HS-5 (cell line): ENCODE data around the gene CD44.
A peak's percentile ranks its signal among the peaks of the same experiment; 100 is the strongest.
"Not testable (repeated sequence)": the region's sequence is repeated elsewhere in the genome, so short reads cannot be mapped to it uniquely, and the experiment has no call there.

Experiments
- DNase-seq: peaks from one replicate; pipeline ENCODE4 v3.0.0-alpha.2; 2012; ENCODE audit warnings: low read depth

The CD44 gene

DNA sequence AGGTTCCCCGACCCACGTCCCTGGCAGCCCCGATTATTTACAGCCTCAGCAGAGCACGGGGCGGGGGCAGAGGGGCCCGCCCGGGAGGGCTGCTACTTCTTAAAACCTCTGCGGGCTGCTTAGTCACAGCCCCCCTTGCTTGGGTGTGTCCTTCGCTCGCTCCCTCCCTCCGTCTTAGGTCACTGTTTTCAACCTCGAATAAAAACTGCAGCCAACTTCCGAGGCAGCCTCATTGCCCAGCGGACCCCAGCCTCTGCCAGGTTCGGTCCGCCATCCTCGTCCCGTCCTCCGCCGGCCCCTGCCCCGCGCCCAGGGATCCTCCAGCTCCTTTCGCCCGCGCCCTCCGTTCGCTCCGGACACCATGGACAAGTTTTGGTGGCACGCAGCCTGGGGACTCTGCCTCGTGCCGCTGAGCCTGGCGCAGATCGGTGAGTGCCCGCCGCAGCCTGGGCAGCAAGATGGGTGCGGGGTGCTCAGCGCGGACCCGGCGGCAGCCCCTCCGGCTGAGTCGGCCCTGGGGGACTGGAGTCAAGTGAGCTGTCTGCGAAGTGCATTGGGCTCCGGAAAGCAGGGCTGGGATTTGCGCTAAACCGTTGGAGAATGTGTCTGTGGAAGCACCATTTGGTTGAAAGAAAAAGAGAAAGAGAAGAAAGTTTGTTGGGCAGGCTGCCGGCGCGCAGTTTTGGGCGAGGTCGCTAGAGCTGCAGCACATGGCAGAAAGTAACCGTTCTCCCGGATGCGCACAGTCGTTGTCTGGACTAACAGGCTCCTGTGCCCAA is at the start of gene CD44:
CD44 (plus strand) TSS at position 229 of the 779 bp plus-strand sequence; CDS start at position 362, 133 bp downstream.
- peak; percentile 71 for DNase-seq

DNA sequence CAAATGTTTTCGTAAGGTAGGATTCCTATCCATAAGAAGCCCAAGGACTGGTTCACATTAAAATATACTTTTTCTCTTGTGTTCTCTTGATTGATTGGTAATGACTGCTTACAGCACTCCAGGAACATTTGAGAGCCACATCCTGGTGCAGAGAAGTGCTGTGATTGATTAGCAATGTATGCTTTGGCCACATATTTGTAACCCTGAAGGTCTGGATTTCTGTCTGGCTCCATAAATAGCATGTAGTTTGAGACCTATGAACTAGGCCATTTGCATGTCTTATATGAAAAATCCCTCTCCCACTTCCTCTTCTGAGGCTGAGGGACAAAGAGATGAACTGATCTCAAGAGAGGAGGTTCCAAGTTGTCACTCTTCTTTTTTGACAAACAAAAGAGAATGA is 49.3 kb upstream of the CD44 start:
- DNase-seq: no peak

DNA sequence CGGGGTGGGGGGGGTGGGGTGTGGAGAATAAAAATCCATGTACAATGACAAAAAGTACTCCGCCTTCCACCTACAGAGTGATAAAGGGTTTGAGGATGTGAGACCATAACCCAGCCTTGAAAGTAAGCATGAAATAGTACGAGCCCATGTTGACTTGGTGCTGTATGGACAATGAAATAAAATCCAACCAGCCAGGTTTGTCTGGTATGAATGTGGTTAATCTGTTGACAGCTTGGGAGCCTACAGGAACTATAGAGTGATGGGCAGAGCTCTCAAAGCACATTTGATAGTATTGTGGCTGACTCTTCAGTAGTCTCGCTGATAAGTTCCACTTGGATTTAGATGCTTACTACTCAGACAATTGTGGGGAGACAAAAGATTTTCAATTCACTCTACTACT is 48.8 kb upstream of the CD44 start:
- DNase-seq: no peak

DNA sequence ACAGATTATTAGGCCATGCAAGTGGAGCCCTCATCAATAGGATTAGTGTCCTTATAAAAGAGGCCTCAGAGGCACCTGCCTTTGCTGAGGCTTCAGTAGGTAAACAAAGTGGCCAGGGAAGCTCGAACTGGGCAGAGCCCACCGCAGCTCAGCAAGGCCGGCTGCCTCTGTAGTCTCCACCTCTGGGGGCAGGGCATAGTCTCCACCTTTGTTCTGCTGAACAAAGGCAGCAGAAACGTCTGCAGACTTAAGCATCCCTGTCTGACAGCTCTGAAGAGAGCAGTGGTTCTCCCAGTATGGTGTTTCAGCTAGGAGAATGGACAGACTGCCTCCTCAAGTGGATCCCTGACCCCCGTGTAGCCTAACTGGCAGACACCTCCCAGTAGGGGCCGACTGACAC is 48.0 kb upstream of the CD44 start:
- not testable (repeated sequence) for DNase-seq

DNA sequence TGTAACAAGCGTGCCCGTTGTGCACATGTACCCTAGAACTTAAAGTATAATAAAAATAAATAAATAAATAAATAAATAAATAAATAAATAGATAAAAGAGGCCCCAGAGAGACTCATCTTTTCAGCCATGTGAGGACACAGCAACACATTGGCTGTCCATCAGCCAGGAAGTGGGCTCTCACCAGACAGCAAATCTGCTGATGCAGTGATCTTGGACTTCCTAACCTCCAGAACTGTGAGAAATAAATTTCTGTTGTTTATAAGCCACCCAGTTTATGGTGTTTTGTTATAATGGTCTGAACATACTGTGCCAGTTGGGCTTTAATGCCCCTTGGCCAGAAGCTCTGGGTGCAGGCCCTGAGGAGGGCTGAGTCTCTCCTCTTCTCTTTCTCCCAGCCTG is 42.2 kb upstream of the CD44 start:
- DNase-seq: no peak

DNA sequence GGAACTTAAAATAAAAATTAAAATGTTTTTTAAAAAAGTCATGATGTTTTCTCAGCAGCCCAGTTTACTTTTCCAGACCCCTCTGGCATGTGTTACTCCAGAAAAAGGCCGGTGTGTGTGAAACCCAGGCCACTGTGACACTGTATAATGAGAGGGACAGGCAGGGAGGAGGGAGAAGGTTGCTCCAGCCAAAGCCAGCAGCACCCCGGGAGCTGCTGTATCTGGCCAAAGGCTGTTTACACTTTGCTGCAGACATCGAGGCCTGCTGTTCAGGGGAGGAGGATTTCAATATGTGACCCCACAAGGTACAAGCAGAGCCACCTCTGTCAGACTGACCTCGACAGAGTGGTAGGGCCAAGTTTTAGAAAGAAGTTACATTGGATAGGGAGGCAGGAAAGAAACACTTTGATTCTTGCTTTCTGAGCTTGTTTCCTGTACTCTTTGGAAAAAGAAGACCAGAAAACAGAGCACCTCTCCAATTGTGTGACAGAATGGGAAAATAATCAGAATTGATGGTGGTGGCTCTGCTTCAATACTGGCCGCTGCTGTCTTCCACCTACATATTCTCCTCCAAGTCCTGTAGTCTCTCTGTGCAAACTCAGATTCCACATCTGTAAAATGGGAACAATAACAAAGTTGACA is 41.0 kb upstream of the CD44 start:
- no peak for DNase-seq

DNA sequence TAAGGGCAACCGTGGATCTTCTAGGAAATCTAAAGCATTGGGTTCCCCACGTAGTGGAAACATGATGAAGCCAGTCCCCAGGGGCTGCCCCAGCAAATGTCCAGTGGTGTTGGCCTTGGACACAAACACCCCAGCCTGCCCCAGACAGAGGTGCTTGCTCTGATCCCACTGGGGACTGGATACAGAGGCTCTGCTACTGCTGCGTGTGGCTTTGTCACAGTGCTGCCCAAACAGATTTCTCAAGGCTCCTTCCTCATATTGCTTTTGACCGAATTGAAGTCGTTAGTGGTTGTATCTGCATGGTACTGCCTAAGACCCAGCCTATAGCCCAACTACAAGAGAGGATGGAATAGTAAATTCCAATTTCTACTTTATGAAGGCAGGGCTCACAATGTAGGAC is 40.1 kb upstream of the CD44 start:
- DNase-seq: no peak

DNA sequence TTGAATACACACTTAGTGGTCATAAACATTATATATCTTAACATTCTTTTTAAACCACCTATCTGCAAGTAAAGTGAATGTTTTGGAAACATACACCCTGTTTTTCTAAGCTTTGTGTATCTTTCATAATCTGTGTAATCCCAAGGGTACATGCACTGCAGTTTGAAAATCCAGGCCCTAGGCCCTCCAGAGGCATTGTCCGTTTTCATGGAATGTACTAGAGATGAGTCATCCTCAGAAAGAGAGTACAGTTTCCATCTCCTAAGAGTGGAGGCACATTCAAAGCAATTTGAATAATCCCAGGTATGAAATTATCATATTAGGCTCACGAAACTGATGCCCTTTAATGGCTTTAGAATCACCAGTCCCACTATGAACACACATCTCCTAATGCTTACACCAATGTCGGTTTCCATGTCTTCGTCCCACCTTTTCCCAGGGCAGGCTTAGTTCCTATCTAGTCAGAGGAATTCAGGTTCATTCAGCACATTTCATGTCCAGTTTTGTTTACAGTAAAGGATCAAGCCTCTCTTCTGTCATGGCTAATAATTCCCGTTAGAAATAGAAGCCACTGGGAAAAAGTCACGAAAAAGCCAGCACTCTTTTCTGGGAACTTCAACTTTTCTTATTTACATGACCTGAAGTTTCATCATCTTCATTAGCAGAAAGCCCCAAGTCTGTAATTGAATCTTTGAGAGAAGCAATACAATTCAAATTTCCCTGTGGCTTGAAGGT is 39.5 kb upstream of the CD44 start:
- DNase-seq: no peak

DNA sequence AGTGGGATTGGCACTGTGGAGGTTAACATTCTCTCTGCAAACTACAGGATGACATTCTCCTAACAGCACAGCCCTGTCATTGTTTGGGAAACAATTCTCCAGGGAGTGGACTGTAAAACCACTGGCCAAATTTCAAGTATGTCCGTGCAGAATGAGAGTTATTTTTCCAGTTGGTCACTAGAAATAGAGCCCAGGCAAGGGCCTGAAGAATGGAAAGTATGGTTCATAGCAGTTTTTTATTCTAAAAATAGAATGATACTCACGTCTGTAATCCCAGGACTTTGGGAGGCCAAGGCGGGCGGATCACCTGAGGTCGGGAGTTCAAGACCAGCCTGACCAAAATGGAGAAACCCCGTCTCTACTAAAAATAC is 39.0 kb upstream of the CD44 start:
- no peak for DNase-seq

DNA sequence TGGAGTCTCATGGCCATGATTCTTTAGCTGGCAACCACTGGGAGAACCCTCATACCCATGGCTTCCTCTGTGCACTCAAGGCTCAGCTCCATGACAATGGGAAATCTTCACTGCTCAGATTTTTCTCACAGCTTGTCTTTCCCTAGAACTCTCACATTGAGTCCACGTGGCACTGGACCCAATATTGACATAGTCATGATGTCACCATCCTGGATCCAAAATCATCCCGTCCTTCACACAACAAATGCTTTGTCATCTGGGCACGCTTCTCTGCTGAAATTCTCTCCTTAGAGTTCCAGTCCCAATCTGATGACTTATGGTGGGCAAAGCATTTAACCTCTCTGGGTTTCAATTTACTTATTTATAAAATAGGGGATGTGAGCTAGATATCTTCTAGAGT is 37.7 kb upstream of the CD44 start:
- DNase-seq: no peak

DNA sequence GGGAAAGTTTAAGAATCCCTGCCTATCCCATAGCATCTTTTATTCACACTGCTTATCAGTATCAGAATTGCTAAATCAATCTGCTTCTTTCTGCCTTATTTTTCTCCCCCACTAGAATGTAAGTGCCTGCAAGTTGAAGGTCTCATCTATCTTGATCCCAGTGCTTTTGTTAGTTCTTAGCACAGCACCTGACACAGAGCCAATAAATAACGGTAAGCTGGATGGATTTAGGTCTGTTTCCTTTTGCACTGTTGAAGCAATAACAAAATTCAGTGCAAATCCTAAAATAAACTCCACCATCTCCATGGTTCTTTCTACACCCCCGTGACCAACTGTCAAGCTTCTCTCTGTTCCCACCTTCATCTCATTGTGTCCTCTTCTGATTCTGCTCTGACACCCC is 36.7 kb upstream of the CD44 start:
- DNase-seq: no peak

DNA sequence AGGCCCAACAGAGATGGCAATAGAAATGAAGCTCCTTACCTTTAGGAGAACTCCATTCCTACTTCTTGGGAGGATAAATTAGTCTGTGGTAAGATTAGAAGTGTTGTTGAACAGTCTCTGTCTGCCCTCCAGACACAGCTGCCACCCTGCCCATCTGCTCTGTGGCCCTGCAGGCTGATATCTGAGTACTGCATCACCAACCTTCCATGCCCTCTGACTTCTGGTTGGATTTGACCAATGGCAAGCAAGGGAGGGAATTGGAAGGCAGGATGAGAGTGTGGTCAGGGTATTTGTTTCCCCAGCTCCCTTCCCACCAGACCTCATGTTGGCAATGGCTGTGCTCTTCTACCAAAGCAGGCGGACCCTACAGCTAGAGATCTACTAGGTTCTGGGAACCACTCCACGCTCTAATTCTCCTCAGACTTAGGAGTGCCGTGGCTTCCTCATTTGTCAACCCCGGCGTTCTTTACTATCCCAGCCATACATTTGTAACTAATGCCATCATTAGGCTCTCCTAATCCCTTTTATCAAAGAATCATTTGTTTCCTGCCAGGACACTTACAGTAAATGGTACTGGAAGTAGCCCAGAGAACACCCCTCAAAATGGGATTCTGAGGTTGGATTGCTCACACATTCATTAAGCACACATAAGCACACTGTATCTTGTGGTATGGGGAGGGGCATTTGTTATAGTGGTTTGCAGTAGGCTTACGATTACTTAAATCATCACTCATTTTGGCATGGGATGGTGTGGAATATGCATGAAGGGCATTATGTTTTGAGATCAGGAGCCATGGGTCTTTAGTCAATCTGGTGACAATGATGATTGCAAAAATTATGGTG is 35.4 kb upstream of the CD44 start:
- no peak for DNase-seq

DNA sequence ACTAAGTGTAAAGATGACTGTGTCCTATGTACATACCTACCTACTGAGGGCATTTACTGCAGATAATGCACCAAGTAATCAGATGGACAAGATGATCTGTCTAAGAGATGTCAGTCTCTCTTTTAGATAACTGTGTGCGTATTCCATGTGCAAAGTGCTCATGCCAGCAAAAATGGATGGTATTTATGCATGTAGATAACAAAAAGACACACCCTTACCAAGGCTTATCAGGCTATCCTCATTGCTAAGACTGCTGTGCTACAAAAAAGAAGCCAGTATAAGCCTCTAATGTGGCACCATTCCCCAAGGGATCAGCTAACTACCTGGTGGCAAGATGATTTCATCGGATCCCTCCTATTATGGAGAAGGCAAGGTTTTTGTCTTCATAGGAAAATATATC is 34.3 kb upstream of the CD44 start:
- no peak for DNase-seq

DNA sequence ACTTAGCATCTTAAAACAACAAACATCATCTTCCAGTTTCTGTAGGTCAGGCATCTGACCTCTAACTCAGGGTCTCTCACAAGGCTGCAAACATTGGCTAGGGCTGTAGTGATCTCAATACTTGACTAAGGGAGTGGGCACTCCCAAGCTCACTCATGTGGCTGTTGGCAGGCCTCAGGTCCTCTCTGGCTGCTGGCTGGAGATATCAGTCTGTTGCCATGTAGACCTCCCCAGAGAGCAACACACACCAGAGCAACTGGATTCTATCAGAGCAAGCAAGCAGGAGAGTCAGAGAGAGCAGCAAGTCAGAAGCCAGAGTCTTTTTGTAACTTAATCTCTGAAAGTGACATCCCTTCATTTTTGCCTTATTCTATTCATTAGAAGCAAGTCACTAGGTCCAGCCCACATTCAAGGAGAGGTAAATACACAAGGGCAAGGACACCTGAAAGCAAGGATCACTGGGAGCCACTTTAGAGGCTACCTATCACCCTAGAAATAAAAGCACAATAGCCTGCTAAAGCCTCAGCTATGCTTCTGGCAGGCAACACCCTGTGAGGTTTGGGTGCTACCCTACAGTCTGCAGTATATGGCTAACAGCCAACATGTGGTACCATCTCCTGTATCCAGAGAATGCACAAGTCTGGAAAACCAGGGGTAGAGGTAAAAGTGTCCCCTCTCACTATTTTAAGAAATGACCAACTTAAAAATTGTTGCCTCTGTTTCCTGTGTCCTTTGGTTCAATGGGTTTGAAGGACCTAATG is 33.5 kb upstream of the CD44 start:
- DNase-seq: no peak

DNA sequence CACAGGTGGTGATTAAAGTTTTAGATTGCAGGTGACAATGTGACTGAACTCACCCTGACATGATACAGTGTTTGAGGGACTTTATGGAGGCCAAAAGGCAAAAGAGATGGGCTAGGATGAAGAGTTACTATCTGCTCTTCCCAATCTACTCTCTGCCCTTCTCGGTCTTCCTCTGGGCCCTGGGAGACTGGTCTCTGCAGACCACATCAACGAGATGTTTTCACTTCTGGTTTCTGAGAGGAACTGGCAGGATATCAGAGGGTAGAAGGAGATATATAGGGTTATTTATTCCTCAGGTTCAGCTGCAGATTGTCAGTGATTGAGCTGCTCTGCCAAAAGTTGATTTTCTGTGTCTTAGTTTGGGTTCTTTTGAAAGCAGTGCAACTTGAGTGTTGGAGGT is 32.4 kb upstream of the CD44 start:
- DNase-seq: no peak

DNA sequence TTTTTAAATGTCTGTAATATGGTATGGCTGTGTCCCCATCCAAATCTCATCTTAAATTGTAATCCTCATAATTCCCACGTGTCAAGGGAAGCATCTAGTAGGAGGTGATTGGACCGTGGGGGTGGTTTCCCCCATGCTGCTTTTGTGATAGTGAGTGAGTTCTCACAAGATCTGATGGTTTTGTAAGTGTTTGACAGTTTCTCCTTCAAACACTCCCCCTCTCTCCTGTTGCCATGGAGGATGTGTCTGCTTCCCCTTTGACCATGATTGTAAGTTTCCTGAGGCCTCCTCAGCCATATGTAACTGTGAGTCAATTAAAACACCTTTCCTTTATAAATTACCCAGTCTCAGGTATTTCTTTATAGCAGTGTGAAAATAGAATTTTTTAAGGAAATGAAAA is 31.1 kb upstream of the CD44 start:
- no peak for DNase-seq

DNA sequence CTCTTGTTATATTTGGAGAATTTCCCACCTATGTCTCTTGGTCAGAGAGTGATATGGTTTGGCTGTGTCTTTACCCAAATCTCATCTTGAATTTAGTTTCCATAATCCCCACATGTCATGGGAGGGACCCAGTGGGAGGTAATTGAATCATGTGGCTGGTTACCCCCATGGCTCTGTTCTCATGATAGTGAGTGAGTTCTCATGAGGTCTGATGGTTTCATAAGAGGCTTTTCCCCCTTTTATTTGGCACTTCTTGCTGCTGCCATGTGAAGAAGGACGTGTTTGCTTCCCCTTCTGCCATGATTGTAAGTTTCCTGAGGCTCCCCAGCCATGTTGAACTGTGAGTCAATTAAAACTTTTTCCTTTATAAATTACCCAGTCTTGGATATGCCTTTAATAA is 30.6 kb upstream of the CD44 start:
- DNase-seq: not testable (repeated sequence)

DNA sequence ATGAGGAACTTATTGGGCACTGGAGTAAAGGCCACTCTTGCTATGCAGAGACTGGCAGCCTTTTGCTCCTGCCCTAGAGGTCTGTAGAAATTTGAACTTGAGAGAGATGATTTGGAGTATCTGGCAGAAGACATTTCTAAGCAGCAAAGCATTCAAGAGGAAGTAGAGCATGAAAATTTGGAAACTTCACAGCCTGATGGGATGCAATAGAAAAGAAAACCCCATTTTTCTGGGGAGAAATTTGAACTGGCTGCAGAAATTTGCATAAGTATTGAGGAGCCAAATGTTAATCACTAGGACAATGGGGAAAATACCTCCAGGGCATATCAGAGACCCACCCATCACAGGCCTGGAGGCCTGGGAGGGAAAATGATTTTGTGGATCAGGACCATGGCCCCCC is 29.9 kb upstream of the CD44 start:
- no peak for DNase-seq

DNA sequence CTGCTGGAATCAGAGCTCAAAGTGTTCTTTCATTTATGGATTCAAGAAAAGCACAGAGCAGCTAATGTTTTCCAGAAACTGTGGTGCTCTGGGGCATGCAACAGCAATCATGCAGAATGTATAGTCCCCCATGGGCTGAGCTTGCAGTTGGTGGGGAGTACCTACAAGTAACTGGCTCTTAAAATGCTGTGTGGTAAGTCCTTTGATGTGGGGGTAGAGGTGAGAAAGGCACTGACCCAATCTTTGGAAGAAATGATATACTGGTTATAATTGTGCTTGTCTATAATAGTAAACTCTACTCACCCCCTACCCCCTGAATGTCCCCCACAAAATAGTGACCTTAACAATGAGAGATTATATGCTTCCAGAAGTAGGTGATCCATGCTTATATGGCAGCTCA is 29.1 kb upstream of the CD44 start:
- no peak for DNase-seq

DNA sequence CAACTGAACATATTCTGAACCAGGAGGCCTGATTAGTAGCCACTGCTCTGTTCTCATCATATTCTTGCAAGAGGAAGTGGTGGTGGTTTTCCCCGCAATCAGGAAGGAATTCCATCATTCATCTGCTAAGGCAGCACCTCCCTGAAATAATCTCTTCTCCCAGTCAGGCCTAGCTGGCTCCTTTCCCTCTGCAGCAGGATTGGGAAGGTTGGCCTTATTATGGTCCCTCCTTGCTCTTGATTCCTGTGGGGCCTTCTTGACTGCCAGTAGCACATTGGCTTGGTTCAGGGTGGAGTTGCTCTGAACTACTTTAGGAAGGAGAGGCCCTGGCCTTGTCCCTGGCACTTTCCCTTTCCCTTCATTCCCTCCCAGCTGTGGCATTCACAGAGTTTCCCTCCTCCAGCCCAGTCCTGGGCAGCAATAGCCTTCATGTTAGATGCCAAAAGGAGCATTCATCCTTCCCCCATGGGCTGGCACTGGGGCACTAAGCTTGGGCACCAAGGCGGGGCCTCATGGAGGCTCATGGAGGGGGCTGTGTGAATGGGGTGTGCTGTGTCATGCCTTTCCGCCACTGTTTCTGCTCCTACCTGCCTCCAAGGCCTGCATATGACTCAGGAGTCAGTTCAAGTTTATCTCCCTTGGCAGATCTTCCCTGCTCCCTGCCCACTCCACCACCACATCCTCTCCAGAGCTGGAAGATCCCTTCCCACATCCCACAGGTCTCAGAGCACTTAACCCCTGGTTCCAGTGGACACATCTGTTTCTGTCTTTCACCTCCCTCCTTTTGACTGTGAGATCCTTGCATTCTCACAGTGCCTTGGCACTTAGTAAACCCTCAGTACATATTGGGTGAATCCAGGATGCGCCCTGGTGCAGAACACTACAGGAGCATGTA is 27.6 kb upstream of the CD44 start:
- peak; percentile 88 for DNase-seq
